Spleen (tissue), 7 donors: ENCODE measurements around the gene TRAPPC12.

Source experiments
- CTCF ChIP-seq, 11 experiments: fragments of 200-600 bp in 7 of 11; fragments of 450-650 bp in 4 of 11; sonication (generic) in 4 of 11; IDR thresholded peaks in 8 of 11; conservative IDR thresholded peaks in 3 of 11; 1 replicate in 7 of 11; 2 replicates in 4 of 11; pipeline versions ENCODE4 v1.4.0 to v1.8.0; 2016 to 2021; ENCODE audit warnings: antibody characterized with exemption in 11 of 11, inconsistent platforms in 4 of 11, mild to moderate bottlenecking in 1 of 11
- POLR2A ChIP-seq, 3 donors: fragments of 450-650 bp; IDR thresholded peaks; one replicate each; pipeline ENCODE4 v1.5.1; 2017; ENCODE audit warnings: antibody characterized with exemption in 3 of 3, mild to moderate bottlenecking in 1 of 3
- POLR2AphosphoS5 ChIP-seq, 3 donors: sonication (generic); formaldehyde crosslinking; IDR thresholded peaks; one replicate each; pipeline ENCODE4 v1.5.1; 2017; ENCODE audit warnings: antibody characterized with exemption in 3 of 3
- donor health status: DM: no; HTN: no; CAD: no; lungs with moderate emphysema.
- donor health status: DM: no; HTN: no; CAD: no.
- donor health status: DM: no; HTN: no; CAD: no.

- TF ChIP-seq CTCF (IDR thresholded peaks at IDR 0.05 in 8 of 11, conservative IDR thresholded peaks at IDR 0.05 in 3 of 11) (no peak), POLR2AphosphoS5 (IDR thresholded peaks at IDR 0.05) (no peak), POLR2A (IDR thresholded peaks at IDR 0.05) (no peak)
Measured at GRCh38 chr2:3451169-3451568, 71.7 kb downstream of the TRAPPC12 start.
